Measurements from ENCODE around the gene ADH1B.

The ADH1B gene

GRCh38 chr4:99281261-99281660 lies 39.9 kb downstream of the ADH1B start:
- no peak overlapping the region for H3K4me3 ChIP-seq (ENCODE audit: low read depth, low read length)
- no peak for DNase-seq (ENCODE audit: low read depth)
- TF ChIP-seq CTCF (conservative IDR thresholded peaks at IDR 0.05; ENCODE audit: low read depth, low read length) = no peak

GRCh38 chr4:99276417-99276816 lies 44.8 kb downstream of the ADH1B start:
- DNase-seq (ENCODE audit: low read depth) = no peak

GRCh38 chr4:99275885-99276284 lies 45.3 kb downstream of the ADH1B start:
- no peak for TF ChIP-seq CTCF (conservative IDR thresholded peaks at IDR 0.05; ENCODE audit: low read depth, low read length)
- no peak for DNase-seq (ENCODE audit: low read depth)
- H3K4me3 ChIP-seq (ENCODE audit: low read depth, low read length) = no peak overlapping the region

More at GRCh38 chr4:99276417-99276816, 44.8 kb downstream of the ADH1B start:
- no peak overlapping the region for H3K4me3 ChIP-seq (ENCODE audit: low read depth, low read length)
- TF ChIP-seq CTCF (conservative IDR thresholded peaks at IDR 0.05; ENCODE audit: low read depth, low read length) = no peak

- H3K4me3 ChIP-seq (ENCODE audit: low read depth, low read length) = no peak overlapping the region
- TF ChIP-seq CTCF (conservative IDR thresholded peaks at IDR 0.05; ENCODE audit: low read depth, low read length) = no peak
- no peak for DNase-seq (ENCODE audit: low read depth)
Observed at GRCh38 chr4:99275050-99275449, 46.2 kb downstream of the ADH1B start.

- no peak overlapping the region for H3K4me3 ChIP-seq (ENCODE audit: low read depth, low read length)
- DNase-seq (ENCODE audit: low read depth) = no peak
- TF ChIP-seq CTCF (conservative IDR thresholded peaks at IDR 0.05; ENCODE audit: low read depth, low read length) = no peak
Observed at GRCh38 chr4:99273704-99274103, 47.5 kb downstream of the ADH1B start.

- no peak for DNase-seq (ENCODE audit: low read depth)
- no peak for TF ChIP-seq CTCF (conservative IDR thresholded peaks at IDR 0.05; ENCODE audit: low read depth, low read length)
- H3K4me3 ChIP-seq (ENCODE audit: low read depth, low read length) = no peak overlapping the region
Observed at GRCh38 chr4:99264927-99265326, 56.3 kb downstream of the ADH1B start.
